GM19328 (cell line): Measurements from ENCODE around the gene IL11RA.
"Not testable (repeated sequence)": the region's sequence is repeated elsewhere in the genome, so short reads cannot be mapped to it uniquely, and the experiment has no call there.

Source experiments
- ATAC-seq: cut with Tn5 transposase; IDR thresholded peaks from one replicate; pipeline ENCODE4 v1.9.1; 2021; ENCODE audit warnings: mild to moderate bottlenecking, moderate library complexity; ENCODE audit not compliant: unreplicated experiment

Gene IL11RA

DNA sequence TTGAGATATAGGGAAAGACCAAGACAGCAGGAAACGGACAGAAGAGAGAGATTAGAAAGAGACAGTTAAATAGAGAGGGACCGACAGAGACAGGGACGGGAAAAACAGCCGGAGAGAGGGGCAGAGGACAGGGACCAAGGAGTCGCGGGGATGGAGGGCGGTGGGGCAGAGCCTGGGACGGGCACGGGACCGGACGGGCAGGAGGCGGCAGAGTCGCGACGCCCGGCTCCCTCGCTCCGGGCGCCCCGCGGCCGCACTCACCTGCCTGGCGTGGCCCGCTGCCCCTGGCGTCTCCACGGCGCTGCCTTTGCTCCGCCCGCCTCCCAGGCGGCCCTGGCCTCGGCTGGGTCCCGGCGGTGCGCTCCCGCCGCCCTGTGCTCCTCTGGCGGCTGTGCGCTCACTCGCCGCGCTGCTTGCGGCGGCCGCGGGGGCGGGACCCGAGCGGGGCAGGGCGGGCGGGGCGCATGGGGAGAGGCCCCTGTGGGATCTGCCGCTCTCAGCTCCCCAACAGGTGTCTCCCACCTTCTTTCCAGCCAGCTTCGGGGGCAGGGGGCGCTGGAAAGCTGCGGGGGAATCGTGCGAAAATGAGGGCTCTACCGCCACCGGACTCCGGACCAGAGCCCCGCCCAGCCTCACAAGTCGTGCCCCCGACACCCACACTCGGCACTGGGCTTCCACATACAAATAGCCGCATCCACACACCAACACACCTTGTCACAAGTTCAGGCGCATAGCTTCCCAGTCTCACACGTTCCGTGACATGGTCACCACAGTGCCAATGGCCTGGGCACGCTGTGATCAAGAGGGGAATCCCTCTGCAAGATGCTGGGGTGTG lies 23.1 kb upstream of the IL11RA start, which contains the start of gene ARID3C:
Gene ARID3C, minus strand, starts transcription at position 411 of the 835 bp plus-strand sequence. CDS start 1,052 bp downstream, outside the sequence.
- no peak for ATAC-seq

- no peak for ATAC-seq
Observed at GRCh38 chr9:34629491-34629808, 22.5 kb upstream of the IL11RA start.

DNA sequence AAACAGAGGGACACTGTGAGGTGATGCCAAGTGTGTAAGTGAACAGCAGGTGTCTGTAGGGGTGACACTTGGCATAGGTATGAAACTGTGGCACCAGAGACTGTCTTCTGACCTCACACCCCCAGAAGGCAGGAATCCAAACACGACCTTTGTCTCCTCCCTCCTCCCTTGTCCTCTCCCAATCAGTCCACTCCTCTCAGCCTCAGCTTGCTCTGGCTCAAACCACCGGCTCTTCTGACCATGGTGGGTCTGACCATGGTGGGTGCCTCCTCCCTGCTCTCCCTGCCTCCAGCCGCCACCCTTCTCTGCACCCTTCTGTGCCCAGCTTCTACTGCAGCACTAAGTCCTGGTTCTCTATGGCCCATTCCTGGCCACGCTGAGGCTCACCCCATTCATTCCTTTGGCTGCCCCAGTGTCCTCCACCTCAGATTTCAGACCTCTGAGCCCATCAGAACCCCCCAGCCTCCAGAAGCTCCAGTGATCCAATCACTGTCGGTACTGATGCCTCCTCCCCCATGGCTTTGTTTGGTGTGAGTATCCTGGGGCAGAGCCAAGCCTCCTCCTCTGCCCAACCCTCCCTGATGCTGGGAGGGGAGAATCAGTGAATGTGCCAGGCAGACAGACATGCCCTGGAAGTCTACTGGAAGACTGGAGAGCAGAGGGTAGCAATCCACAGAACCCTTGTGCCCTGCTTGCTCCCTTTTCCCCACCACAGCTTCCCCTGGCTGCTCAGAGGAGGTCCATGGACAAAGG lies 21.4 kb upstream of the IL11RA start:
- no peak for ATAC-seq

DNA sequence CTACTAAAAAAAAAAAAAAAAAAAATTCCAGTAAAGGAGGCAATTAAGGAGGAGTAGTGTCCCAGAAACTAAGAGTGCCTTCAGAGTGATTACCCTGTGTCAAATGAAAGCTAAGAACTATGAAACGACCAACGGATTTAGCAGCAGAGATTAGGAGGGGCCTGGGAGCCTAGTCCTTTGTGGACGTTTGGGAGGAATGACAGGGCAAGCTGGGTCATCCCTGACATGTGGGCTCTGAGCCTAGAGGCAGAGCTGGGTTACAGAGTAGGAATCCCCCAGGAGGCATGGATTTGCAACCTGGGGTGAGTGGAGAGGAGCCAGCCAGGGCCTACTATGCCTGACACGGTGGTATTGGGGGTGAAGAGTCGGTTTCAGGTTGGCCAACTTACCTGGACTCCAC lies 18.8 kb upstream of the IL11RA start:
- no peak for ATAC-seq

GRCh38 chr9:34633851-34634550 lies 18.0 kb upstream of the IL11RA start:
- no peak for ATAC-seq

- no peak for ATAC-seq
Observed at GRCh38 chr9:34634551-34635248, 17.3 kb upstream of the IL11RA start.

DNA sequence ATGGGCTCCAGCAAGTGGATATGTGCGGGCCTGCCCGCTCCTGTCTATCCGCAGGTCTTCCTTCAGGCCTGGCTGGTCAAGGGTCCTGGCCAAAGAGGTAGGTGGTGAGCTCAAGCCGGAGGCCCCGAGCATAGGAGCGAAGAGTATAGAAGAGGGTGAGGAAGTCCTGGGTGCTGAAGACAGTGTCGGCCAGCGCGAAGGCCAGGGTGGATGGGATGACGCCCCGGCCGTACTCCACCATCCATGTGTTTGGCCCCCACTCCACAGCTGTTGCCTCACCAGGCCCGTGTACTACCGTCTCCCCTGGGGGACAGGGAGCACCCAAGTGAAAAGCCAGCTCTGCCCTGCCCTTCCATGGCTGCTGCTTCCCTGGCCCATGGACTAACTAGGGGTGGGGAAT lies 16.4 kb upstream of the IL11RA start:
- no peak for ATAC-seq

DNA sequence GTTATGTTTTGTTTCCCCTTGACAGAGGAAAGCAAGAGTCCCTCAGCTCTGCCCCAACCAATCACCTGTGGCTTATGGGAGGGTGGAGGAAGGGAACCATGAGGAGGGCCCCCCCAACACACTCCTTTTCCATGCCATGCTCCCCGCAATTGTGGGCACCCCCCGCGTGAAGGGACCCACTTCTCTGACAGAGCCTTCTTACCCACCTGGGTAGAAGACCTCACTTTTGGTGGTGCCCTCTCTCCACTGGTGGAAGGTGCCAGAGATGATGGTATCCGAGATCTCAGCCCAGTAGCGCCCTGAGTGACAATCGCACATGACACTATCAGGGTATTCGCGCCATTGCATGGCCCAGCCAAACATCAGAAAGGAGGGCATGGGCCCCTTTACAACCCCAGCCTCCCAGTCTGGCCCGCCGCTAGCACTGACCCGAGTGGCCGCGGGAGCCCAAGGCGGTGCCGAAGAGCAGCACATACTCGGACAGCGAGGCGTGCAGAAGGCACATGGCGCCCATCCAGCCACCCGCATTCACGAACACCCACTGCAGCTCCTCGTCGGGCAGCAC lies 15.1 kb upstream of the IL11RA start:
- ATAC-seq, result no peak

DNA sequence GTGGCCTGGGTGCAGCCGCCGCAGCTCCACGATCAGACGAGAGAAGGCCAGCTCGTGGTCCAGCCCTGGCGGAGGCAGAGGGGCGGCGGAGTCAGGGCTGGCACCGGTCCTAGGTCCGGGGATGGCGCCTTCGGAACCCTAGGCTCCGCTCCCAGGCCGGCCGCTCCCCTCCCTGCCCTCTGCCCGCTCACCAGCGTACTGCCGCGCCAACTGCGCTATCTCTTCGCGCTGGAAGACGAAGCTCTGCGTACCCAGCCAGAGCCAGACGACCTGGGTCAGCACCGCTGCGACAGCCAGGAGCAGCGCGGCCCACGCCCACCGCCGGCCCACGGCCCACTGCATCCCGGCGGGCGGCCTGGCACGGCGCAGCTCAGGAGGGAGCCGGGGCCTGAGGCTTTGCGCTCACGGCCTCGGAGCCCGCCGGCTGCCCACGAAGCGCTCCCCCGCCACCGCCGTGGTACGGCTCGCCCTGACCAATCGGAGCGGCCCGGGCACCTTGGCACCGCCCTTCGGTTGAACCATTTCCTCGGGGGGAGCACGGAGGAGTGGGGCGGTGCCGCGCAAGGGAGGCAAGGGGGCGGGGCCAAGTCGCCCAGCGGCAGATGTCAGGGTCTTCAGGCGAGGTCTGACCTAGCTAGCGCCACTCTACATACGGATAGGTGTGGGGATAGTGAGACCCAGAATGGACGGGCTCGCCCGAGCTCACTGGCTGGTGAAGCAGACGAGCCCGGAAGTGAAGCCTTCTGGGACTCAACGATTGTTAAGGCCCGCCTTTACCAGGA lies 14.4 kb upstream of the IL11RA start, which contains the start of gene SIGMAR1:
Gene SIGMAR1, minus strand, starts transcription at position 432 of the 782 bp plus-strand sequence. Its CDS starts 90 bp downstream, at position 342.
- ATAC-seq, result peak; percentile 80

- ATAC-seq, result no peak
Observed at GRCh38 chr9:34638138-34638445, 13.9 kb upstream of the IL11RA start.

DNA sequence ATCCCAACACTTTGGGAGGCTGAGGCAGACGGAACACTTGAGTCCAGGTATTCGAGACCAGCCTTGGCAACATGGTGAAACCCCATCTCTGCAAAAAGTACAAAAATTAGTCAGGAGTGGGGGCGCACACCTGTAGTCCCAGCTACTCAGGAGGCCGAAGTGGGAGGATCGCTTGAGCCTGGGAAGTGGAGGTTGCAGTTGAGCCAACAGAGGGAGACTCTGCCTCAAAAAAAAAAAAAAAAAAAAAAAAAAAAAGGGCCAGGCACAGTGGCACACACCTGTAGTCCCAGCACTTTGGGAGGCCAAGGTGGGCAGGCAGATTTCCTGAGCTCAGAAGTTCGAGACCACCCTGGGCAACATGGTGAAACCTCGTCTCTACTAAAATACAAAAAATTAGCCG lies 12.7 kb upstream of the IL11RA start:
- ATAC-seq, result not testable (repeated sequence)

- no peak for ATAC-seq
Observed at GRCh38 chr9:34642679-34643078, 9.3 kb upstream of the IL11RA start.

DNA sequence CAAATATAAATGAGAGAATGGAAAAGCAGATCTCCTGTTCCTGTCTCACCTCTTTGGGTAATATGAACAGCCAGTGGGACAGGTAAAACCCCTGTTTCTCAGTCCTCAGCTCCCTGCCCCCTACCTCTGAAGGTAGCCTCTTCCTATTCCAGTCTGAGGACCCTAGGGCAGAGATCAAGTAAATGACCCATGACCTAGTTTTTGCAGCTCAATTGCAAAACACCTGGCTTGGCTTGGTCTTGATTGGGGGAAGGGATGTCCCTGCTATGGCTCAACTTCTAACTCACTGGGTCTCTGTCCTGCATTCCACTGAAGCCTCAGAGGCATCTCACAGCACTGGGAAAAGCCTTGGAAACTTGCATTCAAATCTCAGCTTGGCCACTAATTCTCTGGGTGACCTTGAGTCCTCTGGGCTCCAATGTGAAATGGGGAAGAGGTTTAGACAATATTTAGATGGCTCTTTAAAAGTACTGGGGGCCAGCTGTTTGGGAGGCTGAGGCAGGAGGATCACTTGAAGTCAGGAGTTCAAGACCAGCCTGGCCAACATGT lies 7.1 kb upstream of the IL11RA start:
- no peak for ATAC-seq

GRCh38 chr9:34646211-34647083 lies 5.5 kb upstream of the IL11RA start, which contains the start of gene GALT:
TSS of gene GALT (plus strand) at chr9:34646675. CDS start at chr9:34646705, 30 bp downstream.
- ATAC-seq, result peak; percentile 84

- ATAC-seq, result no peak
Observed at GRCh38 chr9:34647084-34647403, 4.9 kb upstream of the IL11RA start.

- no peak for ATAC-seq
Observed at GRCh38 chr9:34647651-34648050, 4.3 kb upstream of the IL11RA start.

DNA sequence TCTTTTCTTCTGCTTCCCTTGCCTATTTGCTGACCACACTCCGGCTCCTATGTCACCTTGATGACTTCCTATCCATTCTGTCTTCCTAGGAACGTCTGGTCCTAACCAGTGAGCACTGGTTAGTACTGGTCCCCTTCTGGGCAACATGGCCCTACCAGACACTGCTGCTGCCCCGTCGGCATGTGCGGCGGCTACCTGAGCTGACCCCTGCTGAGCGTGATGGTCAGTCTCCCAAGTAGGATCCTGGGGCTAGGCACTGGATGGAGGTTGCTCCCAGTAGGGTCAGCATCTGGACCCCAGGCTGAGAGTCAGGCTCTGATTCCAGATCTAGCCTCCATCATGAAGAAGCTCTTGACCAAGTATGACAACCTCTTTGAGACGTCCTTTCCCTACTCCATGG lies 3.3 kb upstream of the IL11RA start:
- ATAC-seq, result no peak

DNA sequence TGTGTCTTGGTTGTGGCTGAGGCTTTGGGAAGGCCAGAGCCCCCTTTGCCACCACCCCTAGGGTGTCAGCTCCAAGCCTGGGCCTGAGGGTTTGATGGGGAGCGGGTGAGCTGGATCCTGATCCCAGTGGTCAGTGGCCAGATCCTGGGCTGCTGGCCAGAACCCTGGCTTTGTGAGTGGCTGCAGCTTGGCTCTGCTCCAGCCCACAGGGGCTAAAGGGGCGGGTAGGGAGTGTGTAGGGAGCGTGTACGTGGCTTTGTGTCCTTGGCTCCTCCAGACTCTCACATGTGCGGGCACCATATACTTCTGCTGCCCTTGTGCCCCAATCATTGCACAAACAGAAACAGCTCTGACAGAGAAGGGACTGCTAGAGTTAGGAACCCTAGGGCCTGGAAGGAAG lies 1.2 kb upstream of the IL11RA start:
- ATAC-seq, result no peak

- ATAC-seq, result no peak
Observed at GRCh38 chr9:34651321-34651720, 664 bp upstream of the IL11RA start.
